Measurements from ENCODE around the gene CADM1.

The CADM1 gene

DNA sequence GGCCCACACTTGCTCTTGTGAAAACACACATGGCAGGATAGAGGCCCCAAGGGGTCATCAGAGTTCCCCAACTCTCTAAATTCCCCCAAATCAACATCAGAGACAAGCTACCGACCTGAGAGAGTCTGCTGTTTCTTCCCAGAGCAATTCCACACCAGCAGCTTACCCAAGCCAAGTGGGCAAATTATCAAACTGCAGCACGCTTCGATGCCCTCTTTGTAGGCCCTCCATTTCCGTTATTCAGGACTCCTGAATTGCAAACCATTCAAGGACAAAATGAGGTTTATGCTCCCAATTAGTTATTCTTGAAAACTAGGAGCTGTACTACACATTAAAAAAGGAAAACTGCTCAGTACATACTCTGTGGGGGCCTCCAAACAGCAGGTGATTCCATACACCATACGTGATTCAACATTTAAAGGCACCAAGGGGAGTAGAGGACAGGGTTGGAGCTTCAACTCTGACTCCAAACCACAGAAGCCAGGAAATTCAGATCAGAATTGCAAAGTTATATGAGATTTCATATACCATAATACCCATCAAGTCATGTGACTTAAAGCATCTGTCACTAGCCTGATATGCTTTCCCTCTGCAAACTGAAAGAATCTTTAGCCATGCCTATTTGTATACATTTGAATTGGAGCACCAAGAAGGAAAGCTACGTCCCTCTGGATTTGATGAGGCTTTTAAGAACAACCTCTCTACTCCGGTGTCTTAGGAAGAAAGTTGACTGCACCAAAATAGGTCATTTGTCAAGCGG is 234.8 kb downstream of the CADM1 start:
- DNase-seq = no peak

DNA sequence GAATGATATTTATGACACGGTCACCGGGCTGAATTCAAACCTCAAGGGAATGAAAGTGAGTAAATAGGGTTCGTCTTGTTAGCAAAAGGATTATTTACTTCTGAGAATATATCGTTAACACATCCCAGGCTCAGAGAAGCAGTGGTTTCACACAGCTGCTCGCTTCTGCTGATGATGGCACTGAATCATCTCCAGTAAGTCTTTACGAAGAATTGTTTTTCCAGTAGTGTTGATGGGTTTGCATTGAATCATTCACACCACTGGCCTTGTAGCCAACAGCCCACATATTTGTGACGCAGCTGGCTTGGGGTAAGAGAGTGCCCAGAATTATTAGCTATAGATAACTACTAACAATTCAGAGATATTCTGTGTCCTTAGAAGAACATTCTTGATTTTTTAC is 236.3 kb downstream of the CADM1 start:
- DNase-seq = no peak

DNA sequence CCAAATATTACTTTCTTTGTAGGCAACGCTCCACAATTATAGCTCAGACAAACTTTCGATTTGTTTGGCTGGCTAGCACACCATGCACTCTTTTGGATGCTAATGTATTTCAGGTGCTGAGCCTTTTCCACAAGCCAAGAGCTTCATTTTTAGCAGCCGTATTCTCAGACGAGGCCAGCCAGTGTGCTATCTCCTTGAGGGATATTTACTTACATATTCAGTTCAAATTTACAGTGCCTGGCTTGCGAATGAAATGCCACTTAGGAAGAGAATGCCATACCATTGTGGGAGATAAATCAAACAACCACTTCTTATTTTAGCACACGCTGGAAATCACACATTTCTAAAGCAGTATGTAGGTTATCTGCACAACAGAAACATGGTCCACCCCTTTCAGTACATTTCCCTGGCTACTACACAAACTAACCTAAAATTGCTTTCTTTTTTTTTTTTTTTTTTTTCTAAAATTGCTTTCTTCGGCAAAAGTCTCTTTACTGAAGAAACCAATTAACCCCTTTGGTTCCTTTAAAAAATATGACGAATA is 236.9 kb downstream of the CADM1 start:
- no peak for DNase-seq

DNA sequence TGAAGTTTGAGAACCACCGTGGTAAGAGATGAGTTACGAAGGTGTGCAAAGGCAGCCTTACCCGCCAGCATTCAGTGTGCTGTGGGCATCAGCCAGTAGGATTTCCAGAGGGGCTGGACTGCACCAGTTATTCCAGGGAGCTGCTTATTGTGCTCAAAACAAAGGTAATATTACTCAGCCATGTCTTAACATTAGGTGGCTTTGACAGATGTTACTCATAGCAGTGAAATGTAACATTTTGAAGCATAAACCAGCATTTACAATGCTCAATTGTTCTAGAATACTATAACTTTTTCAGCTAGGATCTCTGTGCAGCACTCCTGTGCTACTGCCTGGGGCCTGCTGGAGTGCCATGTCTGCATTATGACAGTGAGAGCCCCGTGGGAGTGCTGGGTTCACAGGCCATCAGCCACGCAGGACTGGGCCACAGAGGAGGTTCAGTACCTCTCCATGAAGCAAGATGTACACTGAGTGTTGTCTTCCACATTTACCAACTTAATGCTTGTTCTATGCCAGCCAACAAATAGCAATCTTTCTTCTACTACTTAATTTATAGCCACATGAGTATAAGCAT is 238.1 kb downstream of the CADM1 start:
- DNase-seq = no peak

DNA sequence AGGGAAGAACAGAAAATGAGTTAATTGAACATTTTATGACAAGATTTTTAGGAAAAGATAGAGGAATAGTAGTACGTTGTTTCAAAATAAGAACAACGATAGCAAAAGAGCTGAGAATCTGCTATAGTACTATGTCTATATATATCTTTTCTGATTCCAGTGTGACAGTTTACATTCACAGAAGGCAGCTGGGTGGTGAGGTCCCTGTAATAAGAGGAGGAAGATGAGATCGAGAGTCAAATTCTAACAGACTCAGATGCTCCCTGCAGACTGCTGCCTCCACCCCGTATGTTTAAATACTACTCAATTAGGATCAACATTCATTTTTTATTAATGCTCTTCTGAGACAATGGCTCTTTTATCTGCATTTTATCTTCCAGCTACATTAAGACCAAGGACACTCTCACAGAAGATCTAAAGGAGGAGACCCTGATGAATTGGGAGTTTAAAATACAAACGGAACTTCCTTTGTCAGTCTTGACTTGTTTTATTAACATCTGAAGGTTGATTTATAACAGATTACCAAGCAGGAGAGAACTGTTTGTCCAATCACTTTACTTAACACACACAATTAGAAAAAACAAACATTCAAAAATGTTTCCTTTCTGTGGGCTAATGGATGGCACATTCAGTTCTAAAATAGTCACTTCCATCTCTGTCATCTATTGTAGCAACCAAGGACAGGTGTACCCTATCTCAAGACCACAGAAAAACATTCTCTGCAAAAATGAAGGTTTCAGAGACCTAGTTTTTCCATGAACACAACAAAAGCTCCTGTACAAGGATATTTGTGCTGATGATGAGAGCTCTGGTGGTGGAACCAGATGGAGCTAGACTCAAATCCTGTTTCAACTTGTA is 240.2 kb downstream of the CADM1 start:
- no peak for DNase-seq

DNA sequence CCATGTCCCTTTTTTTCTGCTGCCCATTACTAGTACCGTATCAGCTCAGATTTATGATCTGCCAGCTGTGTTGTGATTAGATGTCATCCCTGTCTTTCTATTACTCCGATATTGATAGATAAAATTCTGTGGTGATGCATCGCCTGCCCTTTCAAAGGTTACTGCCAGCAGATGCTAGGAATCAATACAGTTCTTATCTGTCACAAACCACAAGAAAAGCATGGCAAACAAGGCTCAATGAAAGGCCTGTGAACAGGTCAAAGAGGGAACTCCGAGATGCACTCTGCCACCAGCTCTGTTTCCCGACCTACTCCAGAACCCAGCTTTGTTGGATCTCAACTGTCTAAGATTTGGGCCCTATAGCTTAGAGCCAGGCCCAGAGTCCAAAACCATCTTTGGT is 246.0 kb downstream of the CADM1 start:
- no peak for DNase-seq

DNA sequence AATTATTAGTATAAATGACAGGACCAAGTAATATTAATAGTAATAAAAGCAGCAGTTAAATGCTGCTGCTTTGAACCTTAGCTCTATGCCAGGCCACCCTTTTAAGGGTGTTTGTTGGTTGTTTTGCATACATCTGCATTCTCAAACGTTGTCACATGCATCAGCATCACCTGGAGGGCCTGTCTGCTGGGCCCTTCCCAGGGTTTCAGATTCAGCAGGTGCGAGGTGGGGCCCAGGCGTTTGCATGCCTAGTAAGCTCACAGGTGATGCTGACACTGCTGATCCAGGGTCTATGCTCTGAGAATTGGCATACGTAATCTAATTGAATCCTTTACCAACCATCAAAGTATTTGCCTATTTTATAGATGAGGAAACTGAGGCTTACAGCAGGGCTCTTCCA is 246.5 kb downstream of the CADM1 start:
- no peak for DNase-seq

DNA sequence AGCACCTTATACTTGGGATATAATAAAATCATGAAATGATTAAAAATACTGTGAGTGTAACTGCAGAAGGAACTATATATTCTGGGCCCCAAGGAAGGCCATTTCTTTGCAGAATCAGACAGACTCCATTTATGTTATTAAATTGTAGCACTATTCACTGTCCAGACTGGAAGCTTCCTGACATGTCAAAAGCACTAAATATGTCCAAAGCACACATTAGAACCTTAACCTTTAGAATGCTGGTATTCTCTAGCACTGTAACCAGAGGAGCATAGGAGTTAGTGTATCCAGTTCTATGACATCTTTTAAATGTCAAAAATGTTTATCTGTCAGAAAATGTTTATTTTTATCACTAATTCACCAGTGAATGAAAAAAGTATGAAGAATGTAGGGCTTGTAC is 246.9 kb downstream of the CADM1 start:
- DNase-seq = no peak

DNA sequence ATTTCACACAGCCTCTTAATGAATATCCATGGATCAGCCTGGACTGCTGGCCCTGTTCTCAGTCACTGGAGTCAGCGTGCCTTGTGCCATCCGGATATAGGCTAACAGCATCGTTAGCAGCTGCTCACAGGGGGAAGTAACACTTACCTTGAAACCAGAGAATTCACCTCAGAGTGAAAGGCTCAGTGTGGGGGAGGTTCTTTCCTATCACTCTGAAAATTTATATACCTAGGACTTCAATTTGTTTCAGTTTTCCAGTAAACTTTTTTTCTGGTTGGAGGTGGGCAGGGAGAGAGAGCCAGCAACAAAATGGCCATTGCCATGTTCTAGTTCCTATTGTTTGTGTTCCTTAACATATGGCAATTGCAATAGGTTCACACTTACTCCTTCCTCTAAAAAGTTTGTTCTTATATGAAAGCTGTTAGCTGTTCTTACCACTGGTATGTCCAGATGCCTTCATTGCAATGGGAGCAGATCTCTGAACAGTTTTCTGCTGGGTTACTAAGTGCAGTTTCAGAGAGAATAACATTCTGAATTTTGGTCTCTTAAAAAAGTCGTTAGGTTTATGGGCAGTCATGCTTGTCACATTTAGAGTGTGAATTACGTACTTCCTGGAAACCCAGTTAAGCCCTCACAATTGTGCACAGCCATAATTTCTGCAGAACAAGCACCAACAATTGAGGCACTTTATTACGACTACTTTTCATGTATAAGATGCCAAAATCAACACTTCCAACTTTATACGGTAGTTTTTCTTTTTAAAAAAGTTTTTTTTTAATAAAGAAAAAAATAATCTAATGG is 247.6 kb downstream of the CADM1 start:
- DNase-seq = no peak

DNA sequence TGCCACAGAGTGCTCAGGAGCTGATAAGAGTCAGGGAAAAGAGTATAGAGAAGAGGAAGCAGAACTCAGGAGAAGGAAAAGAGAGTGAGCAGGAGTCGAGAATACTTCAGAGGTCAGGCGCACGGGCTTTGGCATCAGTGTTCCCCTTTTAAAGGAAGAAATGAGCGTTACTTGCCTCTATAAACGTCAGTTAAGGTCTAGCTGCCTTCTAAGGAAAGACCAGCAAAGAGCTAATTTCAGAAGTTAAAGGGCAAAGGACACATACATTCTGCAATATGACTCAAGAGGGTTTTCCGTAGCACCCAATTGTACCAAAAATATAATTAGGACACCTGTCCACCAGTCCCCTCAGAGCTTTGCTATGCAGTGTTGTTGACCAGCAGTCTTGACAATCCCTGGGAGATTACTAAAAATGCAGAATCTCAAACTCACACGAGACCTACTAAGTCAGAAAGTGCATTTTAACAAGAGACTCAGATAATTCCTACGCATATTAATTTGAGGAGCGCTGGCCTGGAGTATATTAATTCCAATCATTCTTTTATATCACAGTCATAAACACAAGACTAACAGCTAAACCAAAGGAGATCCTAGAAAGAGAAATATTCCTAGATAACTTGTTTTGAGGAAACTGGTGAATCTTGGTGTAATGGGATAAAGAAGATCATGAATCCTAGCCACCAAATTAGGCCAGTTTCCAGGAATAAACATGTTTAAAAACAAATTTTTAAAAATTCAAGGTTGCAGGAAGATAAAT is 249.0 kb downstream of the CADM1 start:
- no peak for DNase-seq

DNA sequence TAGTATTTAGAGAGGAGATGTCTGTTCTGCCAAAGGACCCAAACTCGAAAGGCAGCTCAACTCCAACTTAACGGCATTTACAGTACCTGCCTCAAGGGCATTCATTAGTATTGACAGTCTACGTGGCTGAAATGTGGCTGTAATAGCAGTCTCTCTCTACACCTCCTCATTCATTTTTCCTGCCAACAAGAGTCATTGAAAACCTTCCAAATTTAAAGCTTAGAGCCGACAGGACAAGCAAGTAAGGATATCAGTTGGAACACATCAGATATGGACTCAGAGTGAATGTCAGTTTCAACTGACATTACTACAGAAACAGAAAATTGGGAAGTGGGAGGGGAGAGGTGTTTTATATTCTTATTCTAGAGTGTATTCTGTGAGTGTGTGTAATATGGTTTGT is 253.1 kb downstream of the CADM1 start:
- no peak for DNase-seq

DNA sequence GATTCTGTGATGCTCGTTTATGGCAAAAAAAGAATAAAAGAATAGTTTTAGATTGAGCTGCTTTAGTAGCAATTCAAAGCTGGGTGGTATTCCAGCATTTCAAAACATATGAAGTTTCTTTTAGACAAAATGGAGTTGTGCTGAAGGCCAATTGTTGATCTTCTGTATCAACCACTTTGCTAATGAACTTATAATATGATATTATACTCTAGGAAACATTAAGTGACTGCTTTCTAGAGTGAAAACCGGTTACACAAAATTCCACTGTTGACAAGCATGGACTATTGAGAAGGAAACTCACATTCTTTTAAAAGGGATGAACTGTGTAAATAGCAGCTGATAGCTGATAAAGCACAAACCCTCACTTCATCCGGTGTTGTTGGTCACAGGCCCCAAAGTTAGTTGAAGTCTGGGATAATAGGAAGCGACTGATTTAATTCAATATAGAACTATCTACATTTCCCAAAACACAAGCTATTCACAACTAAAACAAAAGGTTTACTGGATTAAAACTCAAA is 255.1 kb downstream of the CADM1 start:
- DNase-seq = no peak

DNA sequence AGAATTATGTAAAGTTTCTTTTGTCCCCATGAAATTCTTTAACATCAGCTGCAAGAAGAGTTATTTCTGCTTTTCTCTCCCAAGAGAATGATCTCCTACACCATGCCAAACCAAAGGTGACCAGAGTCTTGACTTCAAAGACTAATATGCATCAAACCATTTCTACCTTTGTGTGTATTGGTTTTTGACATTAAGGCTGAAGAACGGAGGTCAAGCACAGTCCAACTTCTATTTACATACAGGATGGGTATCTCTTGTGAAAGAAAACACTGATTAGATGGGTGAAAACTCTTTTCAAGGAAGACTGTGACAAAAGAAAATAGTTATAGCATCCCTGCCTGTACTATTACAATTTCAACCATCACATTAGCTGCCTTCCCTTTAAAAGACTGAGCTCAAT is 256.3 kb downstream of the CADM1 start:
- DNase-seq = no peak

DNA sequence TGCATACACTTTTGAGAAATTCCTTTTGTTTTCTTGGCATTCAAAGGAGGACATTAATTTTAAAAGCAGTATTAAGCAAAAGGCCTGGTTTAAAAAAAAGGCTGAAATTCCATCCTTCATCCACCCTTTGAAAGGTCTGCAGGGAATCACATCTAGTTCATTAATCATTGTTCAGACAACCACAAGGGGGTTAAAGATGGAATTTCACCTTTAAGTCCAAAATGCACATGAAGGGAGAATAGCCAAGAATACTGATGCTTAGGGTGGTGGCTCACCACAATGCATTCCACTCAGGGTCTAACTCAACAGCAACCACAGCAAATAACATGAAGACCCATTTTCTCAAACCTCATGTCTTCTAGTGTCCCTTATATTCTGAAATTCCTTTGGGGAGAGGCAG is 256.9 kb downstream of the CADM1 start:
- no peak for DNase-seq

DNA sequence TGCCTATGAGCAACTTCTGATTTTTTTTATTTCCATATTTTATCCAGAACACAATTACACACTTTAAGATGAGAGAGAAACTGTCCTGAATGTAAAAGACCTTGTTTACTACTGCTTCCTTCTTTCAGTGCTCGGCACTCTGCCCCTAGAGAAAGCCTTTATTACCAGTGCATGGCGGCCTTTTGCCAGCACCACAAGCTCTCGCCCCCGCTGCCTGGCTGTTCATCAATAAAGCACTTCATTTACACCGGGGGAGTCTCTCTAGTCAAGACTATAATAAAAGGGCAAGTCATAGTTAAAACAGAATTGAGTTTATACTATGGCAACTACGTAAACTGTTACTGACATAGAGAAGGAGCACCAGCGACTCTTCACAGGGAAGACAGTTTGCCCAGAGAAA is 259.5 kb downstream of the CADM1 start:
- DNase-seq = no peak

DNA sequence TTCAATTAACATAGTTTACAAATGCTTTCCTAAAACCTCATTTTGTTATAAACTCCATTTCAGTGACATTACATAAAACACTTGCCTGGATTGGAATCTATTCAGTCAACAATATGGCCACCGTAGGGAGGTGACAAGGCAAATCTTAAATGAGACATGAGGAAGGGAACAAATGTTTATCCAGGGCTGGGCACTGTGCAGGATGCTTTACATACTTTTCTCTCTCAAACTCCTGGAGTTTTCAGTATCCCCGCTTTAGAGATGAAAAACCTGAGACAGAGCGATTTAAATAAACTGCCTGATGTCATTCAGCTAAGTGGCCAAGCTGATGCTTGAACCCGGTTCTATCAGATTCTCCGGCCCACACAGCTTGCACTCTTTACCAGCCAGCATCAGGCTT is 259.9 kb downstream of the CADM1 start:
- no peak for DNase-seq

DNA sequence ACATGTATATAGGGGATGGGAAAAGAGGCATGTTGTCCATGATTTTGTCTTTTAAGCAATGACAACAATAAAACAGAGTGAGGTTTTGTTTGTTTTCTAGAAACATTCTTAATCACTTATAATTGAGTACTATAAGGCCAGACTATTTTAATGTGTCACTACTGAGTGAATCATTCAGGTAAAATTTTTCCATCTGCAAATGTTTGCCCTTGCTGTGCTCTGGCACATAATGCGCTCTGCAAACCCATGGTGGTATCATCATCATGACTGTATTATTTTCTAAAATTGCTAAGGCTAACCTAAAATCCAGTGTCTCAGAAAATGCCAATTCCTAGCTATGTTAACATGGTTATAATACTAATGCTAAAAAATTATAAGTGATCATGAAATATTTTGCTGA is 261.2 kb downstream of the CADM1 start:
- DNase-seq = no peak

DNA sequence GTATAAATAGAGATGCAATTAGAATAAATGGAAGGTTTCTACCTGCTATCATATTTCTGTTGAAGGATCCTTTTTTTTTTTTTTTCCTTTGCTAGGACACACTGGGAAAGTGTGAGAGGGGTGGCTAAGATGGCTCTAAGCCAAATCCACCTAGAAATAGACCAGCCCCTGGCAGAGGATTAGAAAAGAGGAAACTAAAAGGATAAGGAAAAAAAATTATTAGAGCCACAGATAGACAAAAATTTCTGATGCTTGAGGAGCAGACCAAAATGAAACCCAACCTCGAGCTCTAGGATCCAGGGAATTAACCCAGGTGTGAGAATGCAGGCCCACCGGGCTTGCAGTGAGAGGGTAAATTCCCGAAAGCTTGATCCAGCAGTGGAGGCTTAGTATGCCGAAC is 262.3 kb downstream of the CADM1 start:
- no peak for DNase-seq

DNA sequence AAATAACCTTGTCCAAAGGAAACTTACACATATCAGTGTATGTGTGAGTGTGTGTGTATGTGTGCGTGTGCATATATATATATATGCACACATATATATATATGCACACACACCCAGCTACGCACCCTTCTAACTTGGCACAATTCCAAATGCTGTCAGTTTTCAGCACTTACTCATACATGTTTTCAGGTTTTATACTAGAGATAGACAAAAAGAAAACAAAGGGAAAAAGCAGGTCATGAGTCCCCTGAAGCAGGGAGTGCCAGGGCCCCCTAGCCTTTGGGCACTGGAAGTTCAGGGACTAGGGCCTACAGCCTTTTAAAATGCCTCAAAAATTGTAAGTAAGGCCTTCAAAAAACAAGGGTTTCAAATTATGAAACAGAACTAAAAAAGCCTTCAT is 265.4 kb downstream of the CADM1 start:
- no peak for DNase-seq

DNA sequence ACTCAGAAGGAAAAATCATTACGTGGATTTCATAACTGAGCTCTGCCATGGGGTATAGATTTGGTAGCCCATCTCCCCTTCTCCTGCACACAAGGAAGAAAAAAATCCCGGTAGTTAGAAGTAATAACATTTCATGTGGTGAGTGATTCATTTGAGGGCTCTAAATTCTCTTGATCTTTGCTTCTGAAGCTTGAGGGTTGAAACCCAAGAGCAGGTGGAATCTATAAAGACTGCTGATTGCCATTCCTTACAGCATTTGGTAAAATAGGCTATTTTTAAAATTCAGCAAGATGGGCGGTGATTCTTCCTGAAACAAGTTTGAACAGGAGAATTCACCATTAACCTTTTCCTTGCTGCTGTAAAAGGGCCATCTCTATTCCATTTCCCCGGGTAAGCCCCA is 266.1 kb downstream of the CADM1 start:
- DNase-seq = no peak

DNA sequence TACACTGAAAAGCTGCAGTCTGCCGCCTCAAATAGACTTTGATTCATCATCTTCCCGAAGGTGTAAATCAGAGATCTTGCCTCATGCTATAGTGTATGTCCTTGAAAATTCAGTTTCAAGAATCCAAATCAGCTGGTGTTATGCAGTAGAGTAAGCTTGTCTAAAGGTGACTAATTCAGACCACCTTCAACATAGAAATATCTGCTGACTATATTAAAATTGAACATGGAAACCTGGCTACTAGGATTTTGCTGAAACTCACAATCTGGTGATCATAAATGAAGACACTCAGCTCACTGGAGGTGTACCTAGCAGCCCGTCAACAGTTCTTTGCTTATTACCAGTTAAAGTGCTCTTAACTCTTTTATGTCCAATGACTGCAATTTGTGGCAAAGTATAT is 266.6 kb downstream of the CADM1 start:
- no peak for DNase-seq

DNA sequence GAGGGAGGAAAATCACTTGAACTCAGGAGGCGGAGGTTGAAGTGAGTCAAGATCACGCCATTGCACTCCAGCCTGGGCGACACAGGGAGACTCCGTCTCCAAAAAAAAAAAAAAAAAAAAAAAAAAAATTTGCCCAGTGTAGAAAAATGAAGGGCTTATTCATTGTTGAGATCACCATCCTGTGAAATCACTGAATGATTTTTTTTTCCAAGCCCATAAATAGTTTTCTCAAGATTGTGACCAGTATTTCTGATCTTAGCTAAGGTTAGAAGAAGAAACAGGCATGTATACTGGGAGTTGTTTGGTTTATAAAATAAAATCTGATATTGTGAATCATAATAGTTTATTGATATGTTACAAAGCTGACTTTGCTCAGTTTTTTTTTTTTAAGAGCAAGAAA is 269.4 kb downstream of the CADM1 start:
- DNase-seq = no peak
